ENCODE data around the gene KRTAP12-2.

GRCh38 chr21:44653123-44653522 is 13.6 kb downstream of the KRTAP12-2 start:
- TF ChIP-seq CTCF (IDR thresholded peaks at IDR 0.05) (no peak), POLR2A (IDR thresholded peaks at IDR 0.05) (no peak)
